Stimulated activated CD4-positive, alpha-beta T cell treated with anti-CD3 and anti-CD28 coated beads, TNF-alpha, amount 100 ng/mL, for 4 hours (primary cell): ENCODE results near the gene XIRP1.

Source experiments
- DNase-seq, 3 experiments: peaks; one replicate each; pipeline ENCODE4 v3.0.0-alpha.2; 2020; ENCODE audit warnings: low read depth in 3 of 3

The XIRP1 gene

DNA sequence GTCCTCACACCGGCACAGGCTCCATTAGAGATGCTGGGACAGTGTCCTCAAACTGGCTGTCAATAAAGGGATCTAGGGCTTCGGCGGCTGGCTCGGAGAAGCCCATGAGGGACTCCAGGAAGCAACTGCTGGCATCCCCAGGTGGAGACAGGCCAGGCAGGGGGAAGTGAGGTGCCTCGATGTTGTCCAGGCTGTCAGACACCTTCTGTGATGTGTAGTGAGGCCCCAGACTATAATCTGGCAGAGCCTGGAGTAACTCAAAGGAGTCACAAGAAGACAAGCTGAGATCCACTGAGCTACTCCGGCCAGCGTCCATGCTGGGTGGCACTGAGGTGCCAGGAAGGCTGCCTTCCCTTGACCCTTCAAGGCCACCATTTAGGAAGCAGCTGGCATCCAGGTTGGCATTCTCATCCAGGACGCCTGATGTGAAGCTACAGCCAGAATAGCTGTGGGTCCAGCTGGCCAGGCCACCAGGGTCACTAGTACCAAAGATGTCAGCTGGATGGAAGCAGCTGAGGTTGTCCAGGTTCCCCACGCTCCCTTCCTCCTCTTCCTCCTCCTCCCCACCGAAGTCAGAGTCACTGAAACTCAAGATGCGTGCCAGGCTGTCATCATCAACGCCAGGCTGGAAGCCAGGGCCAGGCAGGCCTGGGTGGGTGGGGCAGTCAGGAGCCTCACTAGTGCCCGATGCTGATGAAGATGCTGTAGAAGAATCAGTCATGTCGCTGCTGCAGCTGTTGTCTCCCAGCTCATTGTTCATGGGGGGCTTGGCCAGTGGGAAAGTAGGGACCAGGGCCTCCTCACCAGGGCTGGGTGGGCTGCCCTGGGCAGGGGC lies 49.1 kb downstream of the XIRP1 start:
- no peak for DNase-seq

- no peak for DNase-seq
Observed at GRCh38 chr3:39142067-39142466, 50.3 kb downstream of the XIRP1 start.

DNA sequence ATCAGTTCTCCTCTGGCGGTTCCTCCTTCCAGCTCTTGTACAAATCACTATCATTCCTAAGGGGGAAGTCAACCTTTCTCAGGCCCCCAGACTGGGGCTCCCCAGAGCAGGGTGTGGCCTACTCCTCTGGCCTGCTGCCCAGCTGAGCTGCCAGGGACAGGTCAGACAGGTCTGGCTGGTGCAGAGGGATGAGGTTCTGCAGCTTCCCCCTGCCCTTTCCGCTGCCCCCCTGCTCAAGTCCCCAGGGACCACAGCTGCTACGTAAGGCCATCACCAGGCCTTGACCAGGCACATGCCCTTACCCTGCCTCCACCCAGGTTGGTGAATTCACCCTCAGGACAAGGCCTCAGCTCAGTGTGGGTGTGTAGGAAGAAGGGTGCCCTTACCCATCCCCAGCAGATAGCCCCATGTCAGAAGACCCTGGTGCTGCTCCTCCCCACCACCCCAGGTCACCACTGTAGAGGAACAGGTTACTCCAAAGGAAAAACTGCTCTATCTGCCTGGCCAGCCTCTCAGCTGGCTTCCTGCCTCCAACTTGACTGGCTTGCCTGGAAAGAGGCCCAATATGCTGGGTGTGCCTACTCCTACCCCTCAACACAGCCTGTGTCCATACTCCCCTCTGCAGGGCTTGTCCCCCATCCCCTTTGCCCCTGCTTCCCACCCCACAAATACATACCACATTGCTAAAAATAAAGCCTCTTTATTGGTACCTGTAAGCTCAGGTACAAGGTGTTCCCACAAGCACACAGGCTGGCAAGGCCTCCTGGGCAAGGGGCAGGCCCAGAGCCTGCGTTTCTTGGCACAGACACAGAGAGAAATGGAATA lies 51.0 kb downstream of the XIRP1 start:
- no peak for DNase-seq

DNA sequence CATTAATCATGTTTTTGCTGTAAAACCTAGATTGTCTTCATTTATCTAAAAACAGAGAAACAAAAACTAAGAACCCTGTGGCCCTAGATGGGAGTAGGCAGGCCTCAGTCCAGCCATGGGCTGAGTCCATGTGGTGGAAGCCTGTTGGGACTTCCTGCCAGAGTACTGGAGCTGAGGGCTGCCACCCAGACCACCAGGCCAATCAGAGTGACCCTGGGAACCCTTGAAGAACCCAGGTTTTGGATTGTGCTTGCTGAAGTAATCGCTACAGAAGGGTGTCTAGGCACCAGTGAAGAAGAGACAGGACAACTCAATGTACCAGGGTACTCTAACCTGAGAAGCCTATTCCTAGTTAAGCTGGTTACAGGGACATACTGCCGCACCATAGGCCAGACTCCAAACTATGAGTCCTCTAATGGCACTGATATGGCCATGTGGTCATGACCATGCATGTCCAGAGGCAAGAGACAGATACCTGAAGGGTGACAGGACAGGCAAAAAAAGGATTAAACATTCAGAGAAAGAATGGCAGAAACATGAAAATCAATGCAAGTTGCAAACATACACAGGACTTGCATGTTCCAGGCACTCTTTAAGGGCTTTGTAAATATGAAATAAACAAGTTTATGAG lies 51.9 kb downstream of the XIRP1 start:
- no peak for DNase-seq

DNA sequence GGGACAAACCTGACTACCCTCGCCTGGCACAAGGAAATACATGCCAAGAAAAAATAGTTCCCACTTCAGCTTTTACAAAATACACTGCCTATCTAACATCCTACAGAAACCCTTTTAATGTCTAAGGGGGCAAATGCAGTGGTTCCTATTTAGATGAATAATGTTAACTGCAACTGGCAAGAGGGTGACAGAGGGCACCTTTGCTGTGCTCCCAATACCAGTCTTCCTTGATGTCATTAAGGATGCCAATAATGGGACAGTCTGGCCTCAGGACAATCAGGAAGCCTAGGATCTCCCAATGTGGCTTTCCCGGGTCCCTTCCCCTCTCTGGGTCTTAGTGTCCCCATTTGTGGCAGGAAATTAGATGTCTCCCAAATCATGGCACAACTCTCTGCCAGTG lies 53.0 kb downstream of the XIRP1 start:
- no peak for DNase-seq

DNA sequence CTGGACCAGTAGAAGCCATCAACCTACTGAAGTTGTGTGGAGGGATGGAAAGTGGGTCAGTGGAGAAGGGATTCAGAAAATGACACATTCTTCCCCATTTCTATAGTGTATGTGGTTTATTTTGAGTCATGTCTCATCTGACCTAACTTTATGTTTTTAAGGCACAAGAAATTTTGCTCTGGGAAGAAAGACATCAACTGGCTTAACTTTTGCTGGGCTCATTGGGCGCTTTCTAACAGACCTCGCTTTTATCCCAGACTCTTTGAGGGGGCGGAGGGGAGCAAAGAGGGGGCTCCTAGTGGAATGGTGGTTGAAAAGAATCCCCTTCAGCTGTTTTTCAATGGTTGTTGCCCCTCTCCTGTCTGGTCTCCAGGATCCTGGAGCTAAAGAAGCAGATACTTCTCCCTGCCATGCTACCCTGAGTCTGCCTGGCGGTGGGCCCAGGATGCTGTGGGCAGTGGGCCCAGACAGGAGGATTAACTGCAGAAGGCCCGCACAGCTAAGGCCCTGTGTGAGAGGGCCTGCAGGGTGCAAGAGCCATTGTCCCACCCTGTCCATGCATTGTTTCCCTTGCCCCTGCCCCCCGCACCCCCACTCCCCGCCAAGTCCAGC lies 53.5 kb downstream of the XIRP1 start:
- DNase-seq: no peak

- DNase-seq: no peak
Observed at GRCh38 chr3:39137991-39138803, 54.2 kb downstream of the XIRP1 start.

- DNase-seq: no peak
Observed at GRCh38 chr3:39137435-39137936, 54.9 kb downstream of the XIRP1 start.

DNA sequence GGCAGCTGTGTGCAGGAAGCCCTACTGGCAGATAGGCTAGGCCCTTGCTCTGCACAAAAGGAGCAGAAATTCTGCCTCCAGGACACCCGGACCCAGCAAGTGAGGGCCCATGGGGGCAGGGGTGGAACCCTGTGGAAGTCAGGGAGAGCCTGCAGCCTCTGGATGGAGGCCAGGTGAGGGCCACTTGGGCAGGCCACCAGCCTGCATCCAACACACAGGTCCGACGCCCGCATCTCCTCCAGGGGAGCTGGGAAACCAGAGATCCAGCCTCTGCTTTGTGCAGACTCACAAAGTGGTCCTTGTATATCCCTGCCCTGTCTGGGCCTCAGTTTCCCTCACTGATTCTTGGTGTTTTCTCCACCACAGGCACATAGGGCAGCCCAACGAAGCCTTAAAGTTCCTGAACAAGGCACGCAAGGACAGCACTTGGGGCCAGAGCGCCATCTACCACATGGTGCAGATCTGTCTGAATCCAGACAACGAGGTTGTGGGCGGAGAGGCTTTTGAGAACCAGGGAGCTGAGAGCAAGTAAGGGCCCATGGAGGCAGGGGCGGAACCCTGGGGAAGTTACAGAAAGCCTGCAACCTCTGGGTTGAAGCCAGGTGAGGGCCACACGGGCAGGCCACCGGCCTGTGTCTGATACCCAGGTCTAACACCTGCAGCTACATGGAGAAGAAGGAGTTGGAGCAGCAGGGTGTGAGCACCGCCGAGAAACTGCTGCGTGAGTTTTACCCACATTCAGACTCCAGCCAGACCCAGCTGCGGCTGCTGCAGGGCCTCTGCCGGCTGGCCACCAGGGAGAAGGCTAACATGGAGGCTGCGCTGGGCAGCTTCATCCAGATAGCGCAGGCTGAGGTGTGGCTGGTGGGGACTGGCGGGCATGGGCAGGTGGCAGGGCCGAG lies 55.6 kb downstream of the XIRP1 start:
- no peak for DNase-seq

GRCh38 chr3:39135170-39135805 lies 57.1 kb downstream of the XIRP1 start:
- DNase-seq: no peak

- no peak for DNase-seq
Observed at GRCh38 chr3:39134305-39134704, 58.1 kb downstream of the XIRP1 start.

GRCh38 chr3:39133822-39134221 lies 58.6 kb downstream of the XIRP1 start:
- DNase-seq: no peak
